HepG2 (cell line): ENCODE results near the gene NUP62. TPM values are rescaled to one million over a fixed set of nuclear protein-coding genes. Genes with fewer than 3 reads are reported as not detected.
A peak's percentile ranks its signal among the peaks of the same experiment; 100 is the strongest.

Experiments used
- ASH2L ChIP-seq: fragments of 300-600, 200-600 bp; sonication (generic); IDR thresholded peaks from 2 replicates; pipeline ENCODE4 v1.7.0; 2017; ENCODE audit warnings: low read depth, mild to moderate bottlenecking, moderate library complexity, mixed read lengths, low read length; ENCODE audit not compliant: insufficient read length
- ZKSCAN5 ChIP-seq: sonication (generic); formaldehyde crosslinking; IDR thresholded peaks from 2 replicates; pipeline ENCODE4 v1.5.1; 2020; ENCODE audit warnings: mild to moderate bottlenecking, missing genetic modification reagents
- ZNF235 ChIP-seq: sonication (generic); formaldehyde crosslinking; IDR thresholded peaks from 2 replicates; pipeline ENCODE4 v1.8.1; 2023; ENCODE audit warnings: mild to moderate bottlenecking, missing genetic modification reagents, borderline replicate concordance
- ZSCAN29 ChIP-seq: sonication (generic); formaldehyde crosslinking; conservative IDR thresholded peaks from 2 replicates; pipeline ENCODE4 v1.4.0; 2020; ENCODE audit warnings: mild to moderate bottlenecking, missing genetic modification reagents
- polyA plus RNA-seq, 8 experiments: library from polyadenylated mRNA; depleted of rRNA in 3 of 8; stranded (reverse) in 7 of 8; unstranded in 1 of 8; fragments of >200 nt; fragmentation: Illumina TruSeq in 4 of 8; extraction: Trizol in 4 of 8; gene quantifications; 2 replicates each; pipeline versions ENCODE4 v1.2.1 to v1.2.3, GENCODE V29; 2011 to 2016; ENCODE audit warnings: low read depth in 4 of 8, missing spikeins in 1 of 8, mixed read lengths in 1 of 8; ENCODE audit not compliant: insufficient read depth in 1 of 8
- total RNA-seq, 5 experiments: library from RNA; depleted of rRNA; stranded (reverse); fragments of >200 nt; fragmentation: Illumina TruSeq; extraction: Trizol; gene quantifications; 2 replicates each; pipeline ENCODE4 v1.2.3, GENCODE V29; 2016; ENCODE audit warnings: low read depth in 1 of 5
- TF ChIP-seq, protein P1 (sequence below), 2 experiments: fragments of 450-650 bp in 1 of 2; sonication (generic) in 1 of 2; formaldehyde crosslinking; IDR thresholded peaks; 2 replicates each; pipeline versions ENCODE4 v1.5.0 to v1.8.0; 2020 to 2022; ENCODE audit warnings: mild to moderate bottlenecking in 1 of 2, missing genetic modification reagents in 1 of 2
- TF ChIP-seq, protein P2 (sequence below): fragments of 450-650 bp; IDR thresholded peaks from 2 replicates; pipeline ENCODE4 v1.6.1; 2016
- TF ChIP-seq, protein P3 (sequence below): sonication (generic); formaldehyde crosslinking; IDR thresholded peaks from 2 replicates; pipeline ENCODE4 v1.4.0; 2020; ENCODE audit warnings: mild to moderate bottlenecking, missing genetic modification reagents, borderline replicate concordance
- TF ChIP-seq, protein P4 (sequence below): sonication (generic); formaldehyde crosslinking; IDR thresholded peaks from 2 replicates; pipeline ENCODE4 v1.5.0; 2020; ENCODE audit warnings: mild to moderate bottlenecking, missing genetic modification reagents, borderline replicate concordance
- TF ChIP-seq, protein P5 (sequence below): sonication (generic); formaldehyde crosslinking; IDR thresholded peaks from 2 replicates; pipeline ENCODE4 v1.5.0; 2020; ENCODE audit warnings: missing genetic modification reagents

NUP62 gene
- total and polyA plus RNA-seq, 2 of the 13 experiments (the other 11 are each of a cell fraction or from before 2014, with no cell fraction given), result 16.5 to 41.5 TPM

DNA sequence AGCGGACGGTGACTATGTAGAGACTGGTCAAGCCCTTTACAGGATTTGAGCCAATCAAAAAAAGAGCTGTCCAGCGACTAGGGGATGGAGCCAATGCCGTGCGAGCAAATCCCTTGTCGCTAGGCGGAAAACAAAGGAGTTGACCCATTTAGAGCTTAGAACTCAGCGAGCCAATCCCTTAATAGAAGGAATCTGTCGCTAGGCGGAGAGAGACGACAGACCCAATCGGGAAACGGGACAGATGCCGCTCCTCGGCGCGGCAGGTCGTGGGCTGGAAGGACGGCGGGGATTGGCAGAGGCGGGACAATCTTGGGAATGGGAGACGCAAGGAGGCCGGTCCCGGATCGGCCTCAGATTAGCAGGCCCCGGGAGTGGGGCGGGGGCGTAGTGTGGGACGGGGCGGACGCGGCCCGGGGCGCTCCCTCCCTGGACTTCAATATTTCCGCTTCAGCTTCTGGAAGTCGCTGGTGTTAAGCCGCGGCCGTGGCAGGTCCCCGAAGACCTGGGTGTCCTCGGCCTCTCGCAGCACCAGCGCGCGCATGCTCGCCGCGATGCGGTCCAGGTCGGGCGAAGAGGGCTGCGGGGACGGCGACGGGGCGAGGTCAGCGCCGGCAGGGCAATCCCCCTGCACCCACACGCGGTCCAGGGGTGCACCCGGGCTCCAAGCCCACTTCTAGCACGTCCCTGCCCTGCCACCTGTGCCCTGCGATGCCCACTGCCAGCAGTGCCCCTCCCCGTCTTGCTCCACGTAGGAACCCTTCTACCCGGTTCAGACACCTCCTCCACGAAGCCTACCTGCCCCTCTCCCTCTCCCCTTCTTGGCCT lies 59.6 kb downstream of the NUP62 start (continued):
- TF ChIP-seq, protein P1, sequence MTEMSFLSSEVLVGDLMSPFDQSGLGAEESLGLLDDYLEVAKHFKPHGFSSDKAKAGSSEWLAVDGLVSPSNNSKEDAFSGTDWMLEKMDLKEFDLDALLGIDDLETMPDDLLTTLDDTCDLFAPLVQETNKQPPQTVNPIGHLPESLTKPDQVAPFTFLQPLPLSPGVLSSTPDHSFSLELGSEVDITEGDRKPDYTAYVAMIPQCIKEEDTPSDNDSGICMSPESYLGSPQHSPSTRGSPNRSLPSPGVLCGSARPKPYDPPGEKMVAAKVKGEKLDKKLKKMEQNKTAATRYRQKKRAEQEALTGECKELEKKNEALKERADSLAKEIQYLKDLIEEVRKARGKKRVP (CRISPR knock-in tag; IDR thresholded peaks at IDR 0.05), result no peak
- 0 out of 2 replicates have a peak, but pooled peaks have one; percentile 6 for TF ChIP-seq ZSCAN29
- TF ChIP-seq, protein P2, sequence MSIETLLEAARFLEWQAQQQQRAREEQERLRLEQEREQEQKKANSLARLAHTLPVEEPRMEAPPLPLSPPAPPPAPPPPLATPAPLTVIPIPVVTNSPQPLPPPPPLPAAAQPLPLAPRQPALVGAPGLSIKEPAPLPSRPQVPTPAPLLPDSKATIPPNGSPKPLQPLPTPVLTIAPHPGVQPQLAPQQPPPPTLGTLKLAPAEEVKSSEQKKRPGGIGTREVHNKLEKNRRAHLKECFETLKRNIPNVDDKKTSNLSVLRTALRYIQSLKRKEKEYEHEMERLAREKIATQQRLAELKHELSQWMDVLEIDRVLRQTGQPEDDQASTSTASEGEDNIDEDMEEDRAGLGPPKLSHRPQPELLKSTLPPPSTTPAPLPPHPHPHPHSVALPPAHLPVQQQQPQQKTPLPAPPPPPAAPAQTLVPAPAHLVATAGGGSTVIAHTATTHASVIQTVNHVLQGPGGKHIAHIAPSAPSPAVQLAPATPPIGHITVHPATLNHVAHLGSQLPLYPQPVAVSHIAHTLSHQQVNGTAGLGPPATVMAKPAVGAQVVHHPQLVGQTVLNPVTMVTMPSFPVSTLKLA, result no peak
- TF ChIP-seq, protein P3, sequence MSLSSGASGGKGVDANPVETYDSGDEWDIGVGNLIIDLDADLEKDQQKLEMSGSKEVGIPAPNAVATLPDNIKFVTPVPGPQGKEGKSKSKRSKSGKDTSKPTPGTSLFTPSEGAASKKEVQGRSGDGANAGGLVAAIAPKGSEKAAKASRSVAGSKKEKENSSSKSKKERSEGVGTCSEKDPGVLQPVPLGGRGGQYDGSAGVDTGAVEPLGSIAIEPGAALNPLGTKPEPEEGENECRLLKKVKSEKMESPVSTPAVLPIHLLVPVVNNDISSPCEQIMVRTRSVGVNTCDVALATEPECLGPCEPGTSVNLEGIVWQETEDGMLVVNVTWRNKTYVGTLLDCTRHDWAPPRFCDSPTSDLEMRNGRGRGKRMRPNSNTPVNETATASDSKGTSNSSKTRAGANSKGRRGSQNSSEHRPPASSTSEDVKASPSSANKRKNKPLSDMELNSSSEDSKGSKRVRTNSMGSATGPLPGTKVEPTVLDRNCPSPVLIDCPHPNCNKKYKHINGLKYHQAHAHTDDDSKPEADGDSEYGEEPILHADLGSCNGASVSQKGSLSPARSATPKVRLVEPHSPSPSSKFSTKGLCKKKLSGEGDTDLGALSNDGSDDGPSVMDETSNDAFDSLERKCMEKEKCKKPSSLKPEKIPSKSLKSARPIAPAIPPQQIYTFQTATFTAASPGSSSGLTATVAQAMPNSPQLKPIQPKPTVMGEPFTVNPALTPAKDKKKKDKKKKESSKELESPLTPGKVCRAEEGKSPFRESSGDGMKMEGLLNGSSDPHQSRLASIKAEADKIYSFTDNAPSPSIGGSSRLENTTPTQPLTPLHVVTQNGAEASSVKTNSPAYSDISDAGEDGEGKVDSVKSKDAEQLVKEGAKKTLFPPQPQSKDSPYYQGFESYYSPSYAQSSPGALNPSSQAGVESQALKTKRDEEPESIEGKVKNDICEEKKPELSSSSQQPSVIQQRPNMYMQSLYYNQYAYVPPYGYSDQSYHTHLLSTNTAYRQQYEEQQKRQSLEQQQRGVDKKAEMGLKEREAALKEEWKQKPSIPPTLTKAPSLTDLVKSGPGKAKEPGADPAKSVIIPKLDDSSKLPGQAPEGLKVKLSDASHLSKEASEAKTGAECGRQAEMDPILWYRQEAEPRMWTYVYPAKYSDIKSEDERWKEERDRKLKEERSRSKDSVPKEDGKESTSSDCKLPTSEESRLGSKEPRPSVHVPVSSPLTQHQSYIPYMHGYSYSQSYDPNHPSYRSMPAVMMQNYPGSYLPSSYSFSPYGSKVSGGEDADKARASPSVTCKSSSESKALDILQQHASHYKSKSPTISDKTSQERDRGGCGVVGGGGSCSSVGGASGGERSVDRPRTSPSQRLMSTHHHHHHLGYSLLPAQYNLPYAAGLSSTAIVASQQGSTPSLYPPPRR, result 0 out of 2 replicates have a peak, but pooled peaks have one; percentile 51
- 0 out of 2 replicates have a peak, but pooled peaks have one; percentile 41 for TF ChIP-seq ZNF235
- TF ChIP-seq ZKSCAN5 (CRISPR knock-in tag), result no peak
- TF ChIP-seq ASH2L, result no peak
- TF ChIP-seq, protein P4, sequence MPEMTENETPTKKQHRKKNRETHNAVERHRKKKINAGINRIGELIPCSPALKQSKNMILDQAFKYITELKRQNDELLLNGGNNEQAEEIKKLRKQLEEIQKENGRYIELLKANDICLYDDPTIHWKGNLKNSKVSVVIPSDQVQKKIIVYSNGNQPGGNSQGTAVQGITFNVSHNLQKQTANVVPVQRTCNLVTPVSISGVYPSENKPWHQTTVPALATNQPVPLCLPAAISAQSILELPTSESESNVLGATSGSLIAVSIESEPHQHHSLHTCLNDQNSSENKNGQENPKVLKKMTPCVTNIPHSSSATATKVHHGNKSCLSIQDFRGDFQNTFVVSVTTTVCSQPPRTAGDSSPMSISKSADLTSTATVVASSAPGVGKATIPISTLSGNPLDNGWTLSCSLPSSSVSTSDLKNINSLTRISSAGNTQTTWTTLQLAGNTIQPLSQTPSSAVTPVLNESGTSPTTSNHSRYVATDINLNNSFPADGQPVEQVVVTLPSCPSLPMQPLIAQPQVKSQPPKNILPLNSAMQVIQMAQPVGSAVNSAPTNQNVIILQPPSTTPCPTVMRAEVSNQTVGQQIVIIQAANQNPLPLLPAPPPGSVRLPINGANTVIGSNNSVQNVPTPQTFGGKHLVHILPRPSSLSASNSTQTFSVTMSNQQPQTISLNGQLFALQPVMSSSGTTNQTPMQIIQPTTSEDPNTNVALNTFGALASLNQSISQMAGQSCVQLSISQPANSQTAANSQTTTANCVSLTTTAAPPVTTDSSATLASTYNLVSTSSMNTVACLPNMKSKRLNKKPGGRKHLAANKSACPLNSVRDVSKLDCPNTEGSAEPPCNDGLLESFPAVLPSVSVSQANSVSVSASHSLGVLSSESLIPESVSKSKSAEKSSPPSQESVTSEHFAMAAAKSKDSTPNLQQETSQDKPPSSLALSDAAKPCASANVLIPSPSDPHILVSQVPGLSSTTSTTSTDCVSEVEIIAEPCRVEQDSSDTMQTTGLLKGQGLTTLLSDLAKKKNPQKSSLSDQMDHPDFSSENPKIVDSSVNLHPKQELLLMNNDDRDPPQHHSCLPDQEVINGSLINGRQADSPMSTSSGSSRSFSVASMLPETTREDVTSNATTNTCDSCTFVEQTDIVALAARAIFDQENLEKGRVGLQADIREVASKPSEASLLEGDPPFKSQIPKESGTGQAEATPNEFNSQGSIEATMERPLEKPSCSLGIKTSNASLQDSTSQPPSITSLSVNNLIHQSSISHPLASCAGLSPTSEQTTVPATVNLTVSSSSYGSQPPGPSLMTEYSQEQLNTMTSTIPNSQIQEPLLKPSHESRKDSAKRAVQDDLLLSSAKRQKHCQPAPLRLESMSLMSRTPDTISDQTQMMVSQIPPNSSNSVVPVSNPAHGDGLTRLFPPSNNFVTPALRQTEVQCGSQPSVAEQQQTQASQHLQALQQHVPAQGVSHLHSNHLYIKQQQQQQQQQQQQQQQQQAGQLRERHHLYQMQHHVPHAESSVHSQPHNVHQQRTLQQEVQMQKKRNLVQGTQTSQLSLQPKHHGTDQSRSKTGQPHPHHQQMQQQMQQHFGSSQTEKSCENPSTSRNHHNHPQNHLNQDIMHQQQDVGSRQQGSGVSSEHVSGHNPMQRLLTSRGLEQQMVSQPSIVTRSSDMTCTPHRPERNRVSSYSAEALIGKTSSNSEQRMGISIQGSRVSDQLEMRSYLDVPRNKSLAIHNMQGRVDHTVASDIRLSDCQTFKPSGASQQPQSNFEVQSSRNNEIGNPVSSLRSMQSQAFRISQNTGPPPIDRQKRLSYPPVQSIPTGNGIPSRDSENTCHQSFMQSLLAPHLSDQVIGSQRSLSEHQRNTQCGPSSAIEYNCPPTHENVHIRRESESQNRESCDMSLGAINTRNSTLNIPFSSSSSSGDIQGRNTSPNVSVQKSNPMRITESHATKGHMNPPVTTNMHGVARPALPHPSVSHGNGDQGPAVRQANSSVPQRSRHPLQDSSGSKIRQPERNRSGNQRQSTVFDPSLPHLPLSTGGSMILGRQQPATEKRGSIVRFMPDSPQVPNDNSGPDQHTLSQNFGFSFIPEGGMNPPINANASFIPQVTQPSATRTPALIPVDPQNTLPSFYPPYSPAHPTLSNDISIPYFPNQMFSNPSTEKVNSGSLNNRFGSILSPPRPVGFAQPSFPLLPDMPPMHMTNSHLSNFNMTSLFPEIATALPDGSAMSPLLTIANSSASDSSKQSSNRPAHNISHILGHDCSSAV, result no peak
- TF ChIP-seq, protein P5, sequence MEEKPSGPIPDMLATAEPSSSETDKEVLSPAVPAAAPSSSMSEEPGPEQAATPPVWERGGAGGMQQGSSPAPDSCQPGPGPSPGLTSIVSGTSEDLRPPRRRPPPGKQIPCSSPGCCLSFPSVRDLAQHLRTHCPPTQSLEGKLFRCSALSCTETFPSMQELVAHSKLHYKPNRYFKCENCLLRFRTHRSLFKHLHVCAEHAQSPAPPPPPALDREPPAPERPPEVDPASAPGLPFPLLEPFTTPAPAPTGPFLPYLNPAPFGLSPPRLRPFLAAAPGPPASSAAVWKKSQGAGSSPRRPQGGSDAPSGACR (CRISPR knock-in tag), result peak; percentile 72; the same call in 1 of the 2 replicates
